IMR-90 (cell line): ENCODE data around the gene PGPEP1. TPM values are rescaled to one million over a fixed set of nuclear protein-coding genes. Genes with fewer than 3 reads are reported as not detected.
A peak's percentile ranks its signal among the peaks of the same experiment; 100 is the strongest.

Experiments used
- ATAC-seq: fragments of 200-7000 bp; cut with Tn5 transposase; 2 replicates; pipeline ENCODE4 v1.9.1; 2020; ENCODE audit warnings: low read depth, mild to moderate bottlenecking, moderate library complexity
- BruUV-seq: library from RNA; stranded (reverse); fragments of 400-500 nt; replicated peaks from 2 replicates; lab custom pipeline; 2021; lab: Mats Ljungman, UMichigan
- CTCF ChIA-PET: fragments of 300-600 bp; formaldehyde crosslinking; extraction: SDS; loops from one replicate; lab custom pipeline; 2021; ENCODE audit warnings: antibody characterized with exemption; lab: Yijun Ruan, JAX
- POLR2A ChIA-PET: fragments of 300-600 bp; sonication (Branson Sonifier 250); formaldehyde crosslinking; loops from one replicate; lab custom pipeline; 2022; ENCODE audit warnings: antibody characterized with exemption; ENCODE audit not compliant: unreplicated experiment; lab: Charles Lee
- DNase-seq: peaks from one replicate; pipeline ENCODE4 v3.0.0; 2013
- H2AFZ ChIP-seq: replicated peaks from 2 replicates; pipeline ENCODE3; 2013; ENCODE audit warnings: low read length, mild to moderate bottlenecking; ENCODE audit not compliant: poor library complexity
- H2AK5ac ChIP-seq: 2 replicates; pipeline ENCODE4 v1.6.1; 2013; ENCODE audit warnings: low read depth, low read length, inconsistent platforms
- H2AK9ac ChIP-seq: replicated peaks from 2 replicates; pipeline ENCODE3; 2013; ENCODE audit warnings: mild to moderate bottlenecking, low read depth, low read length, moderate library complexity; ENCODE audit not compliant: poor library complexity
- H2BK120ac ChIP-seq: 2 replicates; pipeline ENCODE4 v1.6.1; 2013; ENCODE audit warnings: low read depth, low read length, inconsistent platforms
- H2BK15ac ChIP-seq: 3 replicates; pipeline ENCODE4 v1.6.1; 2013; ENCODE audit warnings: low read depth, low read length, inconsistent platforms
- H2BK20ac ChIP-seq: 2 replicates; pipeline ENCODE4 v1.6.1; 2013; ENCODE audit warnings: low read depth, mild to moderate bottlenecking, inconsistent platforms, low read length, moderate library complexity
- H2BK5ac ChIP-seq: 2 replicates; pipeline ENCODE4 v1.6.1; 2013; ENCODE audit warnings: mild to moderate bottlenecking, low read depth, low read length, inconsistent platforms; ENCODE audit not compliant: poor library complexity, severe bottlenecking
- H3K14ac ChIP-seq: replicated peaks from 2 replicates; pipeline ENCODE4 v1.6.1; 2013; ENCODE audit warnings: low read depth, low read length, inconsistent platforms
- H3K18ac ChIP-seq: 2 replicates; pipeline ENCODE4 v1.6.1; 2013; ENCODE audit warnings: low read depth, low read length, control low read depth
- H3K23ac ChIP-seq: 2 replicates; pipeline ENCODE4 v1.6.1; 2013; ENCODE audit warnings: low read depth, low read length, inconsistent platforms
- H3K27ac ChIP-seq: 2 replicates; pipeline ENCODE4 v1.5.1; 2013; ENCODE audit warnings: mild to moderate bottlenecking, control low read depth, low read length; ENCODE audit not compliant: insufficient read depth
- H3K27me3 ChIP-seq: 2 replicates; pipeline ENCODE4 v1.6.1; 2013; ENCODE audit warnings: low read length; ENCODE audit not compliant: control insufficient read depth, insufficient read depth
- H3K36me3 ChIP-seq: 2 replicates; pipeline ENCODE4 v1.6.1; 2013; ENCODE audit warnings: low read length, mixed read lengths; ENCODE audit not compliant: control insufficient read depth, insufficient read depth
- H3K4ac ChIP-seq: 2 replicates; pipeline ENCODE4 v1.6.1; 2013; ENCODE audit warnings: low read depth, low read length, inconsistent platforms
- H3K4me1 ChIP-seq: 2 replicates; pipeline ENCODE4 v1.6.1; 2013; ENCODE audit warnings: low read length, mixed read lengths; ENCODE audit not compliant: control insufficient read depth, insufficient read depth
- H3K4me2 ChIP-seq: 2 replicates; pipeline ENCODE4 v1.6.1; 2013; ENCODE audit warnings: low read depth, mild to moderate bottlenecking, control low read depth, low read length, moderate library complexity
- H3K4me3 ChIP-seq: 2 replicates; pipeline ENCODE4 v1.5.1; 2013; ENCODE audit warnings: low read depth, mild to moderate bottlenecking, control low read depth, low read length, moderate library complexity; ENCODE audit not compliant: insufficient read depth
- H3K56ac ChIP-seq: 2 replicates; pipeline ENCODE4 v1.6.1; 2013; ENCODE audit warnings: low read length, inconsistent platforms; ENCODE audit not compliant: insufficient read depth; ENCODE audit errors: extremely low read depth
- H3K79me1 ChIP-seq, 2 experiments: 2 replicates each; pipeline ENCODE4 v1.6.1; 2013; ENCODE audit warnings: low read length in 2 of 2, inconsistent platforms in 1 of 2, low read depth in 1 of 2
- H3K9ac ChIP-seq: 2 replicates; pipeline ENCODE4 v1.6.1; 2013; ENCODE audit warnings: low read depth, low read length, control low read depth
- H3K9me1 ChIP-seq: 2 replicates; pipeline ENCODE4 v1.6.1; 2013; ENCODE audit warnings: low read length, inconsistent platforms; ENCODE audit not compliant: insufficient read depth
- H3K9me3 ChIP-seq: 2 replicates; pipeline ENCODE4 v1.6.1; 2013; ENCODE audit warnings: low read length; ENCODE audit not compliant: control insufficient read depth, insufficient read depth
- H4K20me1 ChIP-seq: 2 replicates; pipeline ENCODE4 v1.6.1; 2013; ENCODE audit warnings: low read length, inconsistent platforms; ENCODE audit not compliant: insufficient read depth
- H4K5ac ChIP-seq: 2 replicates; pipeline ENCODE4 v1.6.1; 2013; ENCODE audit warnings: mild to moderate bottlenecking, low read depth, low read length, control low read depth
- H4K8ac ChIP-seq, 2 experiments: 2 replicates each; pipeline ENCODE4 v1.6.1; 2013; ENCODE audit warnings: low read depth in 2 of 2, low read length in 2 of 2, control low read depth in 1 of 2, inconsistent platforms in 1 of 2
- H4K91ac ChIP-seq: 2 replicates; pipeline ENCODE4 v1.6.1; 2013; ENCODE audit warnings: low read depth, low read length, inconsistent platforms; ENCODE audit not compliant: insufficient read depth
- CEBPB ChIP-seq: IDR thresholded peaks from 2 replicates; pipeline ENCODE4 v1.6.1; 2012; ENCODE audit warnings: low read depth, low read length, improper control_type of control experiment
- CHD1 ChIP-seq: IDR thresholded peaks from 2 replicates; pipeline ENCODE4 v1.6.1; 2012; ENCODE audit warnings: low read depth, low read length, improper control_type of control experiment
- ELK1 ChIP-seq: fragments of 150-350 bp; IDR thresholded peaks from 2 replicates; pipeline ENCODE4 v1.6.1; 2016; ENCODE audit warnings: low read depth, mild to moderate bottlenecking, low read length, moderate library complexity, borderline replicate concordance
- MAFK ChIP-seq: IDR thresholded peaks from 2 replicates; pipeline ENCODE4 v1.6.1; 2012; ENCODE audit warnings: low read depth, low read length, improper control_type of control experiment
- MAZ ChIP-seq: IDR thresholded peaks from 2 replicates; pipeline ENCODE4 v1.6.1; 2012; ENCODE audit warnings: low read depth, mild to moderate bottlenecking, low read length, improper control_type of control experiment, moderate library complexity, borderline replicate concordance
- MXI1 ChIP-seq: IDR thresholded peaks from 2 replicates; pipeline ENCODE4 v1.6.1; 2012; ENCODE audit warnings: low read depth, mild to moderate bottlenecking, low read length, moderate library complexity, borderline replicate concordance
- NFE2L2 ChIP-seq: fragments of 150-350 bp; IDR thresholded peaks from 2 replicates; pipeline ENCODE4 v1.6.1; 2016; ENCODE audit warnings: low read depth, mild to moderate bottlenecking, low read length
- POLR2A ChIP-seq: IDR thresholded peaks from 2 replicates; pipeline ENCODE4 v1.6.1; 2012; ENCODE audit warnings: mild to moderate bottlenecking, low read depth, low read length
- SMC3 ChIP-seq: fragments of 150-350 bp; IDR thresholded peaks from 2 replicates; pipeline ENCODE4 v1.6.1; 2016; ENCODE audit warnings: low read depth, mild to moderate bottlenecking, antibody characterized with exemption, low read length, moderate library complexity
- WGBS, 2 experiments: methylation state at CpG; one replicate each; pipeline versions ENCODE4 v1.1.5 to v1.1.7; 2013; ENCODE audit warnings: missing lambda C conversion rate in 2 of 2; ENCODE audit not compliant: insufficient read length in 1 of 2; ENCODE audit errors: extremely low coverage in 2 of 2; 5-methylcytosine and 5-hydroxymethylcytosine counted together
- dilution Hi-C: fragments of 300-500 bp; cut with HindIII; formaldehyde crosslinking; loops from one replicate; pipeline ENCODE4 v1.14.3; 2018; ENCODE audit warnings: low sequenced_read_pairs; ENCODE audit not compliant: unreplicated experiment
- in situ Hi-C: fragments of 300-500 bp; cut with MboI; formaldehyde crosslinking; loops from 3 replicates; pipeline ENCODE4 v1.14.3; 2019; ENCODE audit warnings: low sequenced_read_pairs, inconsistent platforms, mixed read lengths
- intact Hi-C: fragments of 100-400 bp; cut with micrococcal nuclease; formaldehyde crosslinking; loops from 2 replicates; pipeline ENCODE4 v1.10.0; 2022
- polyA plus RNA-seq, 3 experiments: library from polyadenylated mRNA; depleted of rRNA; stranded (reverse); fragments of >200 nt; gene quantifications; 2 replicates each; pipeline ENCODE4 v1.2.3, GENCODE V29; 2012; ENCODE audit warnings: low replicate concordance in 1 of 3
- total RNA-seq: library from RNA; depleted of rRNA; stranded (reverse); fragments of >200 nt; gene quantifications from 2 replicates; pipeline ENCODE4 v1.2.3, GENCODE V29; 2012
- TF ChIP-seq, protein P1 (sequence below): conservative IDR thresholded peaks from 2 replicates; pipeline ENCODE4 v1.5.1; 2012; ENCODE audit warnings: mild to moderate bottlenecking, low read depth, low read length, improper control_type of control experiment
- TF ChIP-seq, protein P2 (sequence below): fragments of 150-350 bp; IDR thresholded peaks from 2 replicates; pipeline ENCODE4 v1.6.1; 2017; ENCODE audit warnings: mild to moderate bottlenecking, antibody characterized with exemption, low read length, low read depth

The PGPEP1 gene
- total and polyA plus RNA-seq, 2 of the 4 experiments (the other 2 are of a cell fraction), result 11.8 to 14.3 TPM

GRCh38 chr19:18301718-18302111 is 38.7 kb upstream of the PGPEP1 start:
- Histone ChIP-seq H2AFZ (peak overlapping the region; percentile 41), H3K4me3 (no peak overlapping the region), H4K20me1 (no peaks in the 10 kb centered on the region), H3K4me2 (no peak overlapping the region), H3K9ac (no peak overlapping the region), H3K56ac (no peak overlapping the region), H3K23ac (no peak overlapping the region), H3K36me3 (no peaks in the 10 kb centered on the region; the same call in 1 of the 2 replicates), H3K4ac (peak overlapping the region; percentile 79), H4K5ac (no peak overlapping the region), H2BK120ac (peak overlapping the region; percentile 52; the same call in 1 of the 2 replicates), H3K9me3 (no peaks in the 10 kb centered on the region), H2BK20ac (peak overlapping the region; percentile 21), H2BK5ac (peak overlapping the region; percentile 12), H3K18ac (no peak overlapping the region), H3K79me1 (peaks cover 0 to 25% of the 10 kb centered on the region in 2 experiments; a peak in 2 of 4 replicates), H3K4me1 (peaks cover 27% of the 10 kb centered on the region), H3K27me3 (no peaks in the 10 kb centered on the region), H3K14ac (0 out of 2 replicates have a peak overlapping the region, but pooled peaks have one; percentile 3), H2AK9ac (peak overlapping the region; percentile 81), H3K27ac (no peak overlapping the region), H3K9me1 (peaks cover 20% of the 10 kb centered on the region; the same call in 1 of the 2 replicates), H4K91ac (peak overlapping the region; percentile 63; the same call in 1 of the 2 replicates), H2BK15ac (peak overlapping the region; percentile 95), H2AK5ac (peak overlapping the region; percentile 97), H4K8ac (peak overlapping the region in 1 of 2 experiments; percentile 89; a peak in 2 of 4 replicates)
- no TSS peak for BruUV-seq
- in situ Hi-C loops, result no loop called here
- ChIA-PET POLR2A (no interaction called here), CTCF (interaction anchor here (1.3 kb wide), 1 partner anchor 21 kb away, joined by 5 read pairs; no protein-coding TSS in a partner anchor)
- WGBS, 2 experiments, result 86% methylated on average over 2 of the region's 4 CpGs; no CpG with 5 or more reads in 1 of the 2 experiments
- dilution Hi-C loops, result no loop called here
- intact Hi-C loops, result no loop called here
- TF ChIP-seq, protein P1, sequence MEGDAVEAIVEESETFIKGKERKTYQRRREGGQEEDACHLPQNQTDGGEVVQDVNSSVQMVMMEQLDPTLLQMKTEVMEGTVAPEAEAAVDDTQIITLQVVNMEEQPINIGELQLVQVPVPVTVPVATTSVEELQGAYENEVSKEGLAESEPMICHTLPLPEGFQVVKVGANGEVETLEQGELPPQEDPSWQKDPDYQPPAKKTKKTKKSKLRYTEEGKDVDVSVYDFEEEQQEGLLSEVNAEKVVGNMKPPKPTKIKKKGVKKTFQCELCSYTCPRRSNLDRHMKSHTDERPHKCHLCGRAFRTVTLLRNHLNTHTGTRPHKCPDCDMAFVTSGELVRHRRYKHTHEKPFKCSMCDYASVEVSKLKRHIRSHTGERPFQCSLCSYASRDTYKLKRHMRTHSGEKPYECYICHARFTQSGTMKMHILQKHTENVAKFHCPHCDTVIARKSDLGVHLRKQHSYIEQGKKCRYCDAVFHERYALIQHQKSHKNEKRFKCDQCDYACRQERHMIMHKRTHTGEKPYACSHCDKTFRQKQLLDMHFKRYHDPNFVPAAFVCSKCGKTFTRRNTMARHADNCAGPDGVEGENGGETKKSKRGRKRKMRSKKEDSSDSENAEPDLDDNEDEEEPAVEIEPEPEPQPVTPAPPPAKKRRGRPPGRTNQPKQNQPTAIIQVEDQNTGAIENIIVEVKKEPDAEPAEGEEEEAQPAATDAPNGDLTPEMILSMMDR, result no peak
- TF ChIP-seq POLR2A (no peak), MAFK (no peak), MXI1 (no peak), CEBPB (no peak), ELK1 (no peak), SMC3 (no peak), CHD1 (no peak), MAZ (no peak), NFE2L2 (no peak)
- TF ChIP-seq, protein P2, sequence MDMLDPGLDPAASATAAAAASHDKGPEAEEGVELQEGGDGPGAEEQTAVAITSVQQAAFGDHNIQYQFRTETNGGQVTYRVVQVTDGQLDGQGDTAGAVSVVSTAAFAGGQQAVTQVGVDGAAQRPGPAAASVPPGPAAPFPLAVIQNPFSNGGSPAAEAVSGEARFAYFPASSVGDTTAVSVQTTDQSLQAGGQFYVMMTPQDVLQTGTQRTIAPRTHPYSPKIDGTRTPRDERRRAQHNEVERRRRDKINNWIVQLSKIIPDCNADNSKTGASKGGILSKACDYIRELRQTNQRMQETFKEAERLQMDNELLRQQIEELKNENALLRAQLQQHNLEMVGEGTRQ, result no peak
- DNase-seq, result no peak
- ATAC-seq, result no peak
